Stromal cell of bone marrow (primary cell): ENCODE data around the gene FBL.
A peak's percentile ranks its signal among the peaks of the same experiment; 100 is the strongest.
"Not testable (repeated sequence)": the region's sequence is repeated elsewhere in the genome, so short reads cannot be mapped to it uniquely, and the experiment has no call there.

ENCODE experiments used
- DNase-seq: peaks from one replicate; pipeline ENCODE4 v3.0.0-alpha.2; 2012; ENCODE audit warnings: low read depth

The FBL gene

GRCh38 chr19:39876486-39876885, 30.3 kb upstream of the FBL start:
- DNase-seq, result not testable (repeated sequence)

GRCh38 chr19:39875401-39875864, 29.3 kb upstream of the FBL start:
- DNase-seq, result not testable (repeated sequence)

GRCh38 chr19:39874404-39874803, 28.2 kb upstream of the FBL start:
- DNase-seq, result no peak

GRCh38 chr19:39873385-39873784, 27.2 kb upstream of the FBL start:
- DNase-seq, result no peak

- DNase-seq, result no peak
These were observed 26.0 kb upstream of the FBL start for GRCh38 chr19:39871886-39872866.

- DNase-seq, result no peak
These were observed 25.2 kb upstream of the FBL start for GRCh38 chr19:39871362-39871761.

DNA sequence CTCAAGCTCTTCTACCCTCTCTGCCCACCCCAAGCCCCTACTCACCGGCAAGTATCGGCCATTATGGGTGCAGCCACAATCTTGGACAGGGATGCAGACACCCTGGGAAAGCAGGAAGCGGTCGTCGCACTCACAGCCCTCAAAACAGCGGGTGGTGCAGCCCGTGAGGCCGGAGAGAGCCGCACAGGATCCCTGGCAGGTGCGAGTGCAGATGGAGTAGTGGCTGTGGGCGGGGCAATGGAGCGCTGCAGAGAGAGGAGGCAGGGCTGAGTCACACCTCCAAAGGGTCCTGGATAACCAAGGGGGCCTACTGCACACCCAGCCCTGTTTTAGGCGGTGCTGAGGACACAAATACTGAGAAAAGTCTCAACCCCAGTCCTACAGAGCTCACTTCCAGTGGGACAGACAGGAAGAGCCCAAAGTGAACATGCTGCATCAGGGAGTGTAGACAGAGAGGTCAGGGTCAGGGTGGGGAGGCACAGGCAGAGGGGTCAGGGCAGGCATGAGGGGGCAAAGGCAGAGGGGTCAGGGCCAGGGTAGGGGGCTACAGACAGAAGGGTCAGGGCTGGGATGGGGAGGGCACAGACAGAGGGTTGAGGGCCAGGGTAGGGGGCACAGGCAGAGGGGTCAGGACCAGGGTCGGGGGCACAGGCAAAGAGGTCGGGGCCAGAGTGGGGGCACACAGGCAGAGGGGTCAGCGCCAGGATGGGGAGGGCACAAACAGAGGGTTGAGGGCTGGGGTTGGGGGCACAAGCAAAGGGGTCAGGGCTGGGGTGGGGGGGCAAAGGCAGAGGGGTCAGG, 24.2 kb upstream of the FBL start:
- DNase-seq, result no peak

DNA sequence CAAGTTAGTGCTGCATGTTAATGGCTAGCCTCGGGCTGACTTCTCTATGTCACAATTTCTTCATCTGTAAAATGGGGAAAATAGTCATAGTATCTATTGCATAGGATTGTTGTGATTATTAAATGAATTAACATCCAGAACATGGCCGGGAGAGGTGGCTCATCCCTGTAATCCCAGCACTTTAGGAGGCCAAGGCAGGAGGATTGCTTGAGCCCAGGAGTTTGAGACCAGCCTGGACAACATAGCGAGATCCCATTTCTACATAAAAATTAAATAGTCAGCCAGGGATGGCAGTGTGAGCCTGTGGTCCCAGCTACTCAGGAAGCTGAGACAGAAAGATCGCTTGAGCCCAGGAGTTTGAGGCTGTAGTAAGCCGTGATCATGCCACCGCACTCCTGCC, 21.8 kb upstream of the FBL start:
- no peak for DNase-seq

DNA sequence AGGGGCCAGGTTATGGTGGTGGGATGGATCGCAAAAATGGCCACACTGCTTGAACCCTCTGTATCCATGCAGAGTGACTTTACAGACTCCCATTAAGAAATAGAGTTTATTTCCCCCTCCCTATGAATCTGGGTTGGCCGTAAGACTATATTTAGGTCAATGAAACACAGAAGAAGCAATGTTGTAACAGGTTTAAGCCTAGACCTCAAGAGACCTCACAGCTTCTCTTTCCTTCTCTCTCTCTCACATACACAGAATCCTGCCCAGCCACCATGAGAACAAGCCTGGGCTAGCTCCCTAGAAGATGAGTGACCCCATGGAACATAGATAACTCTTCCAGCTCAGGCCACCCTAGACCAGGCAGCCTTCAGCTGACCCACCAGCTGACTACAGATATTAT, 21.0 kb upstream of the FBL start:
- no peak for DNase-seq

GRCh38 chr19:39865953-39866352, 19.8 kb upstream of the FBL start:
- DNase-seq, result no peak

DNA sequence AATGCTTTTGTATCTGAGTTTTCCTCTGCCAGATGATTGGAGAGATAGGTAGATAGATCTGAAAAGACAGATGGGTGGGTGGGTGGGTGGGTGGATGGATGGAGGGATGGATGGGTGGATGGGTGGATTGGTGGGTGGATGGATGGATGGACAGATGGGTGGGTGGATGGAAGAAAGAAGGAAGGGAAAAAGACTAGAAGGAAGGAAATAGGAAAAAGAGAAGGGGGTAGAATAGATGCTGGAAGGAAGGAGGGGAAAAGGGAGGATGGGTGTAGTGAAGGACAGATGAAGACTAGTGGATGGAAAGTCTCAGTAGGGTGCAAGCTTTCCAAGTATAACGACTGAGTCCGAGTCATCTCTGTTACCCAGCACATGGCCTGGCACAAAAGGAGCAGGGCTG, 19.0 kb upstream of the FBL start:
- no peak for DNase-seq

- no peak for DNase-seq
These were observed 17.9 kb upstream of the FBL start for GRCh38 chr19:39864118-39864517.

GRCh38 chr19:39858541-39858940, 12.4 kb upstream of the FBL start:
- DNase-seq, result no peak

DNA sequence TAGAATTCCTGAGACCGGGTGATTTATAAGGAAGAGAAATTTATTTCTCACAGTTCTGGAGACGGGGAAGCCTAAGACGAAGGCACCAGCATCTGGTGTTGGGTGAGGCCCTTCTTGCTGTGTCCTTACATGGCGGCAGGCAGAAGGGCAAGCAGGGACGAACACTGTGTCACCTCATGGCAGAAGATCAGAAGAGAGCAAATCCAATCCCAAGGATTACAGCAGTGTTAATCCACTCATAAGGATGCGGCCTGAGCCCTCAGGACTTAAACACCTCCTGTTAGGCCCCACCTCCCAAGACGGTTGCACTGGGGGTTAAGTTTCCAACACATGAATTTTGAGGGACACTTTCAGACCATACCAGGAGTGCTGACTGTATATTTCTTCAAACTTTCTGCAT, 6.7 kb upstream of the FBL start:
- DNase-seq, result no peak

GRCh38 chr19:39850892-39851291, 4.7 kb upstream of the FBL start:
- no peak for DNase-seq

DNA sequence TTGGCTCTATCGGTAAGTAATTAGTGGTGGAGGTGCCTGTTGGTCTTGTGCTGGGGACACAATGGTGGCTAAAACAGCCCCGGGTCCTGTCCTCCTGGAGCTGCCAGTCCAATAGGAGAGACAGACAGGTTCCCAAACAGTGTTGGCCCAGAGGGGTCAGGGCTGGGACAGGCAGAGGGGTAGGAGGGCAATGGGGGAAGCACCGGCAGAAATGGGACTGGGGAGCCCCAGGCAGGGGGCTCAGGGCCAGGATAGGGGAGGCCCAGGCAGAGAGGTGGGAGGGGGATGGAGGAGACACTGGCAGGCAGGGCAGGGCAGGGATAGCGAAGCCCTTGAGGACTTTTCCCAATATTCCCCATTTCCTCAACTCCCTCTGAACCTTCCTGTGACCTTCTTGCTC, 2.2 kb upstream of the FBL start:
- DNase-seq, result no peak

DNA sequence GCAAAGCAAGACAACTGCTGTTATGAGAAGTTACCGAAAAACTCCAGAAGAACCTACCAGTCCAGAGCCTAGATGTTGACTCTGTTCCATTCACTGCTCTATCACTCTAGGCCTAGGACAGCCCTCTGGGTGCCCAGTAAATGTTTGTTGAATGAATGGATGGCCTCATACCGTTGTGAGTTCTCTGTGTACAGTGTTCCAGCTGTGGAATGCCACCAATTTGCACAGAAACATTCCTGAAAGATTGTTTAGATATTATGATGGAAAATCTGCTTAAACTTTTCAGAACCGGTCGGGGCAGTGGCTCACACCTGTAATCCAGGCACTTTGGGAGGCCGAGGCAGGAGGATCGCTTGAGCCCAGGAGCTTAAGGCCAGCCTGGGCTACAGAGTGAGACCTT, 1.3 kb upstream of the FBL start:
- DNase-seq, result no peak

DNA sequence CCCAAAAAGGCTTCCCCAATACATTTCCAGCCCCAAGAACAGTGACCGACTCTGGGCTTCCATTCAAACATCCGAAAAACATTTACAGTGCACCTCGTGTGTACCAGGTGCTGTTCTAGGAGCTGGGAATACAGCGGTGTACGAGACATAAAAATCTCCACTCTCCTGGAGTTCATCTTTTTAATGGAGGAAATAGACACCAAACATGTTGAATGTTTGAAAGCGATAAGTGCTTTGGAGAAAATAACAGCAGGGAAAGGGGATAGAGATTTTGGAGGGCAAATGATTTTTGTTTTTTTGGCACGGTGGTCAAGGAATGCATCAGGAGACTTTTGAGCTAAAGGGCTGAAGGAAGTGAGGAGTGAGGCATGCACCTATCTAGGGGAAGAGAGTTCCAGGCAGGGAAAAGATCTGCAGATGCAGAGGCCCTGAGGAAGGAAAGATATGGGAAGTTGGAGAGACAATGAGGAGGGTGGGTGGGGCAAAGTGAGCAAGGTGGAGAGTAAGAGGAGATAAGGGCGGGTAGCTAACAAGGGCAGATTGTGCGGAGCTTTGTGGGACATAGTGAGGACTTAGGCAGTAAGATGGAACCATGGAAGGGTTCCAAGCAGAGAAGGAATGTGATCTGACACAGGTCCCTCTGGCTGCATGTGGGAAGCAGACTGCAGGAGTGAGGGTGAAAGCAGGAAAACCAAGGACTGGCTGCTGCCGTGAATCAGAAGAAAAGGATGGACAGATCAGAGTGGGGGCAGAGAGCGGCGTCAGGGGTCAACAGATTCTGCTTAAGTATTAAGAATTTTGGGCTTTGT, 703 bp upstream of the FBL start:
- DNase-seq, result no peak

DNA sequence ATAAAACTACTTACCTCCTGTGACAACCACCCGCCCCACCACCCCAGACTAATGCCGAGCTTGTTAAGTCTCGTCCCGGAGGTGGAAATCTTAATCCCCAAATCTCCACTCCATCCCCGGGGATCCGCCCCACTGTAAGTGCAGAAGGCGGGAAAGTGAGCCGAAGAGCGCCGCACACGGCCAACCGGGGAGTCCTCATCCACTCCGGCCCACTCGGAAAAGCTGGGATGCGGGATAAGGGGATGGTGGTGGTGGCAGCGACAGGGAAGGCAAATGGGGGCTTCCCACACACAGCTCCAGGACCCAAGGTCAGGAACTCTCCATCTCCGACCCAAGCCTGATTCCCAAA, 621 bp downstream of the FBL start:
- no peak for DNase-seq

DNA sequence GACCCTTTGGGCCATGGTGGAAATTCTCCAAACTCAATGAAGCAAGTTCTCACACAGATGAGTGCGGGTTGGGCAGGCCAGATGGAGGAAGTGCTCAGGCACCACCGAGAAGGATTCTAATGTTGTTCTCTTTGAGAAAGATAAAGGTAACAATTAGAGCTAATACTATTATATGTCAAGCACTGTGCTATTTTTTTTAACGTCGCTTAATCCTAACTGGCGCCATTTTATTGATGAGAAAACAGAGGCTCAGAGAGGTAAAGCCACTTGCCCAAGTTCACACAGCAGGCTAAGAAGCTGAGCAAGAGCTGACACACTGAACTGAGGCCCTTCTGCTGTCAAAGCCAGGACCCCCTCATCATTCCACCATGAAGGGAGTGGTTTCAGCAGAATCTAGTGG, 1.0 kb downstream of the FBL start:
- DNase-seq, result no peak

DNA sequence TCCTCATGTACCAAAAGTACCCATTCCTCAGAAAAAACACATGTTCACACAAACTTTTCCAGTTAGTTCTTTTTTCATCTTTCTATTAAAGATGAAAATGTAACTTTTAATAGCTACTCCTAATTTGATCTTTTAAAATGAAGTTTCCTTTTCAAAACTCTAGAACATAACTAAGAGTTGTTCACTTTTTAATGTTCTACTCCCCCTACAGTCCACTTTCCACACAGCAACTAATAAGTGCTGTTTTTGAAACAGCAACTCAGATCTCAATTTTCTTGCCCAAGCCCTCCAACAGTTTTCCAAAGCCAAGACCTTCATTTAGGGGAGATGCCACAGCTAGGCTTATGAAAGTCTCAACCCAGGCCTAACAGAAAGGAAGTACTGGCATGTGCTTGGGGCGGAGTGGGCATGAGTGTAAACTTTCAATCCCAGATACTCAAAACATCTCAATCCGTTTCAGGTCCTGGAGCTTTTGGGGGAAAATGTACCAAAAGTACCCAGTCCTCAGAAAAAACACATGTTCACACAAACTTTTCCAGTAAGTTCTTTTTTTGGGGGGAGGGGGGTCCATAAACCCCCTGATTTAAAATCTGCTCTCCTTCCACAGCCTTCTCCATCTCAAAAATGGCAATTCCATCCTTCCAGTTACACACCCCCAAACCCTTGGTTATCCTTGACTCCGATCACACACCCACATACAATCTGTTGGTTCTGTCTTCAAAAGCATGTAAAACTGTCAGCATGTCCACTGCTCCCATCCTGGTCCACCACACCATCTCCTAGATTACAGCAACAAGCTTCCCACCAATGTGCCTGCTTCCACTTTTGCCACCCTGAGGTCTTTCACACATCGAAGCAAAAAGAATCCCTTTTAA, 2.0 kb downstream of the FBL start:
- DNase-seq, result peak; percentile 40
